ENCODE data around the gene TTC31. TPM values are rescaled to one million over a fixed set of nuclear protein-coding genes. Genes with fewer than 3 reads are reported as not detected.

TTC31 gene
- total RNA-seq, 1 donor from 2014 or later: 23.8 TPM

DNA sequence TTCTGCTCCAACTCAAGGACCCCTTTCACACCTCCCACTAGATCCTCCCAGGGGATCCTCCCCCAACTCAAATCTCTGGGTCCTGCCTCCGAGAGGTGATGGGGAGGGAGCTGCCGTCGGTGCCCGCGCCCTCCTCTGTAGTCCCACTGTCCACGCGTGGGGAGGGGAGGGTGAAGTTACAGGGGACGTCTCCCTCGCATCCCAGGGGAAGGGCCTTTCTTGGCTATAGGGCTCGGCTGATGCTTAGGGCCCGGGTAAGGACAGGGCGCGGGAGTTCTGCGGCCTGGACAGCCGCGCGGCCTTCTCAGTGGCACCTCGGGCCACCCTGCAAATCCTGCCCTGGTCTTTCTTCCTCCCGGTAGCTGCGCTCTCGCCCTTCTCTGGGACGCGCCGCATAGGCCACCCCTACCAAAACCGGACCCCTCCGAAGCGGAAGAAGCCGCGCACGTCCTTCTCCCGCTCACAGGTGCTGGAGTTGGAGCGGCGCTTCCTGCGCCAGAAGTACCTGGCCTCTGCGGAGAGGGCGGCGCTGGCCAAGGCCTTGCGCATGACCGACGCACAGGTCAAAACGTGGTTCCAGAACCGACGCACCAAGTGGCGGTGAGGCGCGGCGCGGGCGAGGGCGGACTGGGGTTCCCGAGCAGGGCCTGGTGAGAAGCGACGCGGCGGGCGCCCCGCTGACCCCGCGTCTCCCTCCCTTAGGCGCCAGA lies 32.5 kb downstream of the TTC31 start:
- H3K27ac Mint-ChIP-seq (ENCODE audit: unreplicated experiment): no peak overlapping the region
- peaks cover 6% of the 10 kb centered on the region for H3K4me1 Mint-ChIP-seq (ENCODE audit: low read depth, unreplicated experiment)
- peak overlapping the region; percentile 76 for H3K4me3 Mint-ChIP-seq (ENCODE audit: unreplicated experiment)
- H3K36me3 Mint-ChIP-seq (ENCODE audit: unreplicated experiment): peaks cover 8% of the 10 kb centered on the region
- TF ChIP-seq, protein P1, sequence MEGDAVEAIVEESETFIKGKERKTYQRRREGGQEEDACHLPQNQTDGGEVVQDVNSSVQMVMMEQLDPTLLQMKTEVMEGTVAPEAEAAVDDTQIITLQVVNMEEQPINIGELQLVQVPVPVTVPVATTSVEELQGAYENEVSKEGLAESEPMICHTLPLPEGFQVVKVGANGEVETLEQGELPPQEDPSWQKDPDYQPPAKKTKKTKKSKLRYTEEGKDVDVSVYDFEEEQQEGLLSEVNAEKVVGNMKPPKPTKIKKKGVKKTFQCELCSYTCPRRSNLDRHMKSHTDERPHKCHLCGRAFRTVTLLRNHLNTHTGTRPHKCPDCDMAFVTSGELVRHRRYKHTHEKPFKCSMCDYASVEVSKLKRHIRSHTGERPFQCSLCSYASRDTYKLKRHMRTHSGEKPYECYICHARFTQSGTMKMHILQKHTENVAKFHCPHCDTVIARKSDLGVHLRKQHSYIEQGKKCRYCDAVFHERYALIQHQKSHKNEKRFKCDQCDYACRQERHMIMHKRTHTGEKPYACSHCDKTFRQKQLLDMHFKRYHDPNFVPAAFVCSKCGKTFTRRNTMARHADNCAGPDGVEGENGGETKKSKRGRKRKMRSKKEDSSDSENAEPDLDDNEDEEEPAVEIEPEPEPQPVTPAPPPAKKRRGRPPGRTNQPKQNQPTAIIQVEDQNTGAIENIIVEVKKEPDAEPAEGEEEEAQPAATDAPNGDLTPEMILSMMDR (IDR thresholded peaks at IDR 0.05; ENCODE audit: partially characterized antibody, unreplicated experiment): no peak
- no peak for DNase-seq
- peaks cover 28% of the 10 kb centered on the region for H3K27me3 Mint-ChIP-seq (ENCODE audit: unreplicated experiment)
- H3K9me3 Mint-ChIP-seq (ENCODE audit: unreplicated experiment): peaks cover 13% of the 10 kb centered on the region

GRCh38 chr2:74515981-74516633 lies 33.2 kb downstream of the TTC31 start:
- peaks cover 6% of the 10 kb centered on the region for H3K4me1 Mint-ChIP-seq (ENCODE audit: low read depth, unreplicated experiment)
- TF ChIP-seq, protein P1 (IDR thresholded peaks at IDR 0.05; ENCODE audit: partially characterized antibody, unreplicated experiment): no peak
- peak overlapping the region; percentile 53 for H3K4me3 Mint-ChIP-seq (ENCODE audit: unreplicated experiment)

DNA sequence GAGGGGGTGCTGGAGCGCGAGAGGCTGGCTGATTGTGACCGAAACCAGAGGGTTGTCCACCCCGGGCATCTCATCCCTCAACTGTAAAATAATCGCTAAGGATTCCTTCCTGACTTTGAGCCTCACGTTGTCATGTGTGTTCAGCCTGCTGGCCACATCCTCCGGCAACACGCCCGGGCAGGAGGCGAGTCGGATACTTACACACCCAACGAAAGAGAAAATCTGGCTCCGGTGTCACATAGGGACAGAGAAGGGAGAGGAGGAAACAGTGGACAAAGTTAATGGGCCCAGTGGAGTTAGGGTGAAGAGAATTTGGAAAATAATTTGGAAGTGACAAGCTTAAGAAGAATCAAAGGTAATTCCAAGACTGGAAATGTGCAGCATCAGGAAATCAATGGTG lies 33.8 kb downstream of the TTC31 start:
- H3K9me3 Mint-ChIP-seq (ENCODE audit: unreplicated experiment): peaks cover 11% of the 10 kb centered on the region
- peak; percentile 11 for DNase-seq
- no peak overlapping the region for H3K27ac Mint-ChIP-seq (ENCODE audit: unreplicated experiment)
- H3K4me1 Mint-ChIP-seq (ENCODE audit: low read depth, unreplicated experiment): peaks cover 4% of the 10 kb centered on the region
- peaks cover 8% of the 10 kb centered on the region for H3K36me3 Mint-ChIP-seq (ENCODE audit: unreplicated experiment)
- H3K27me3 Mint-ChIP-seq (ENCODE audit: unreplicated experiment): peaks cover 27% of the 10 kb centered on the region
- TF ChIP-seq, protein P1 (IDR thresholded peaks at IDR 0.05; ENCODE audit: partially characterized antibody, unreplicated experiment): no peak
- peak overlapping the region; percentile 53 for H3K4me3 Mint-ChIP-seq (ENCODE audit: unreplicated experiment)

More at GRCh38 chr2:74515981-74516633, 33.2 kb downstream of the TTC31 start:
- Mint-ChIP-seq H3K9me3 (ENCODE audit: unreplicated experiment) (peaks cover 13% of the 10 kb centered on the region), H3K36me3 (ENCODE audit: unreplicated experiment) (peaks cover 8% of the 10 kb centered on the region), H3K27ac (ENCODE audit: unreplicated experiment) (no peak overlapping the region), H3K27me3 (ENCODE audit: unreplicated experiment) (peaks cover 27% of the 10 kb centered on the region)
- DNase-seq: peak; percentile 78

GRCh38 chr2:74522516-74522915 lies 39.6 kb downstream of the TTC31 start:
- Mint-ChIP-seq H3K4me3 (ENCODE audit: unreplicated experiment) (no peak overlapping the region), H3K9me3 (ENCODE audit: unreplicated experiment) (peaks cover 7% of the 10 kb centered on the region)

More at GRCh38 chr2:74522516-74522915, 39.6 kb downstream of the TTC31 start:
- H3K27ac Mint-ChIP-seq (ENCODE audit: unreplicated experiment): no peak overlapping the region
- H3K4me1 Mint-ChIP-seq (ENCODE audit: low read depth, unreplicated experiment): no peaks in the 10 kb centered on the region
- H3K27me3 Mint-ChIP-seq (ENCODE audit: unreplicated experiment): peaks cover 30% of the 10 kb centered on the region
- DNase-seq: no peak
- H3K36me3 Mint-ChIP-seq (ENCODE audit: unreplicated experiment): peaks cover 9% of the 10 kb centered on the region
- TF ChIP-seq, protein P1 (IDR thresholded peaks at IDR 0.05; ENCODE audit: partially characterized antibody, unreplicated experiment): no peak

Data from glutamatergic neuron (in vitro differentiated cells).